HepG2 (cell line): Measurements from ENCODE around the gene FRMD1. TPM values are rescaled to one million over a fixed set of nuclear protein-coding genes. Genes with fewer than 3 reads are reported as not detected.

ENCODE experiments used
- ATAC-seq: fragments of 200-7000 bp; cut with Tn5 transposase; 3 replicates; pipeline ENCODE4 v1.9.1; 2020; ENCODE audit warnings: mild to moderate bottlenecking, moderate library complexity
- BruUV-seq: library from RNA; stranded (reverse); fragments of 400-500 nt; replicated peaks from 2 replicates; lab custom pipeline; 2021; lab: Mats Ljungman, UMichigan
- CTCF ChIA-PET: fragments of 300-600 bp; formaldehyde crosslinking; extraction: SDS; loops from one replicate; lab custom pipeline; 2021; ENCODE audit warnings: low total read pairs, inconsistent platforms, low intra/inter-chr PET ratio; lab: Yijun Ruan, JAX
- POLR2A ChIA-PET: fragments of 350-600 bp; sonication (Branson Sonifier 250); formaldehyde crosslinking; loops from one replicate; lab custom pipeline; 2020; ENCODE audit warnings: antibody characterized with exemption, inconsistent platforms; lab: Yijun Ruan, JAX
- DNase-seq: peaks from one replicate; pipeline ENCODE4 v3.0.0-alpha.2; 2015; ENCODE audit warnings: low spot score
- FAIRE-seq: peaks from 3 replicates; lab custom pipeline; 2011; peaks lifted over from hg19 to GRCh38; lab: Jason Lieb, UNC
- H2AFZ ChIP-seq: one replicate; pipeline ENCODE4 v1.6.1; 2011; ENCODE audit warnings: low read length, inconsistent platforms
- H3K27ac ChIP-seq: fragments of 300-600 bp; 3 replicates; pipeline ENCODE4 v1.8.0; 2011; ENCODE audit warnings: mixed run types, mild to moderate bottlenecking, mixed read lengths, low read length, inconsistent platforms; ENCODE audit not compliant: insufficient read depth; ENCODE audit errors: extremely low read length
- H3K27me3 ChIP-seq, 2 experiments: fragments of 200-600 bp in 1 of 2; 2 replicates in 1 of 2; 3 replicates in 1 of 2; pipeline versions ENCODE4 v1.6.0 to v1.8.0; 2011; ENCODE audit warnings: low read length in 2 of 2, mild to moderate bottlenecking in 2 of 2, moderate library complexity in 2 of 2, inconsistent platforms in 1 of 2; ENCODE audit not compliant: insufficient read depth in 2 of 2, control insufficient read depth in 1 of 2
- H3K36me3 ChIP-seq, 2 experiments: fragments of 200-600 bp in 1 of 2; replicated peaks in 1 of 2; 2 replicates in 1 of 2; 3 replicates in 1 of 2; pipeline versions ENCODE4 v1.5.1 to v1.8.0; 2011; ENCODE audit warnings: low read length in 2 of 2, inconsistent platforms in 1 of 2; ENCODE audit not compliant: insufficient read depth in 2 of 2, control insufficient read depth in 1 of 2
- H3K4me1 ChIP-seq: 2 replicates; pipeline ENCODE4 v1.5.1; 2012; ENCODE audit warnings: low read length, inconsistent platforms; ENCODE audit not compliant: insufficient read depth
- H3K4me2 ChIP-seq: 2 replicates; pipeline ENCODE4 v1.6.0; 2011; ENCODE audit warnings: low read depth, low read length, inconsistent platforms
- H3K4me3 ChIP-seq, 3 experiments: fragments of 200-600 bp in 1 of 3; sonication (generic), shearing (Covaris generic) in 1 of 3; replicated peaks in 1 of 3; 2 replicates each; pipeline ENCODE4 v1.5.1; 2011 to 2016; ENCODE audit warnings: low read length in 3 of 3, inconsistent platforms in 2 of 3, low read depth in 2 of 3, mild to moderate bottlenecking in 2 of 3, control low read depth in 1 of 3, mixed read lengths in 1 of 3; ENCODE audit not compliant: insufficient read depth in 1 of 3
- H3K79me2 ChIP-seq: one replicate; pipeline ENCODE4 v1.6.1; 2011; ENCODE audit warnings: low read length, inconsistent platforms; ENCODE audit not compliant: insufficient read depth
- H3K9ac ChIP-seq: 2 replicates; pipeline ENCODE4 v1.6.0; 2011; ENCODE audit warnings: mild to moderate bottlenecking, low read depth, low read length, inconsistent platforms; ENCODE audit not compliant: insufficient read depth
- H3K9me3 ChIP-seq: 2 replicates; pipeline ENCODE4 v1.5.1; 2012; ENCODE audit warnings: mild to moderate bottlenecking, low read length
- H4K20me1 ChIP-seq: 2 replicates; pipeline ENCODE4 v1.6.0; 2011; ENCODE audit warnings: inconsistent platforms, mild to moderate bottlenecking, low read length, moderate library complexity; ENCODE audit not compliant: insufficient read depth
- ETV5 ChIP-seq: IDR thresholded peaks from 2 replicates; pipeline ENCODE4 v1.6.1; 2018; ENCODE audit warnings: missing biosample characterization, missing genetic modification reagents, inconsistent platforms, borderline replicate concordance
- KLF9 ChIP-seq: IDR thresholded peaks from 2 replicates; pipeline ENCODE4 v1.6.1; 2016; ENCODE audit warnings: low read depth
- MTF2 ChIP-seq: sonication (generic); formaldehyde crosslinking; IDR thresholded peaks from 2 replicates; pipeline ENCODE4 v1.5.0; 2020; ENCODE audit warnings: missing genetic modification reagents, borderline replicate concordance
- NFKB2 ChIP-seq: sonication (generic); formaldehyde crosslinking; IDR thresholded peaks from 2 replicates; pipeline ENCODE4 v1.4.0; 2020; ENCODE audit warnings: missing genetic modification reagents, borderline replicate concordance
- NFYB ChIP-seq: sonication (generic); formaldehyde crosslinking; IDR thresholded peaks from 2 replicates; pipeline ENCODE4 v1.4.0; 2020; ENCODE audit warnings: missing genetic modification reagents
- RNF2 ChIP-seq: fragments of 450-650 bp; conservative IDR thresholded peaks from 2 replicates; pipeline ENCODE4 v1.6.1; 2016; ENCODE audit warnings: low read depth
- SMYD3 ChIP-seq: sonication (generic); formaldehyde crosslinking; IDR thresholded peaks from 2 replicates; pipeline ENCODE4 v1.8.1; 2023; ENCODE audit warnings: mild to moderate bottlenecking, missing genetic modification reagents
- ZNF530 ChIP-seq: sonication (generic); formaldehyde crosslinking; IDR thresholded peaks from 2 replicates; pipeline ENCODE4 v1.5.0; 2020; ENCODE audit warnings: low read depth, mild to moderate bottlenecking, missing genetic modification reagents
- ZNF558 ChIP-seq: sonication (generic); formaldehyde crosslinking; IDR thresholded peaks from 2 replicates; pipeline ENCODE4 v1.9.0; 2022; ENCODE audit warnings: mild to moderate bottlenecking, missing genetic modification reagents, borderline replicate concordance
- ZNF83 ChIP-seq: sonication (generic); formaldehyde crosslinking; IDR thresholded peaks from 2 replicates; pipeline ENCODE4 v1.4.0; 2020; ENCODE audit warnings: missing genetic modification reagents, mild to moderate bottlenecking, borderline replicate concordance
- WGBS: methylation state at CpG from one replicate; pipeline ENCODE4 v1.1.6; 2017; ENCODE audit warnings: low lambda C conversion rate; 5-methylcytosine and 5-hydroxymethylcytosine counted together
- in situ Hi-C: cut with HindIII; loops from 2 replicates; pipeline ENCODE4 v1.10.0; 2017; ENCODE audit warnings: low pct_unique_long_range_greater_than_20kb; ENCODE audit not compliant: extremely low pct_ligation_motif_present
- intact Hi-C: fragments of 100-400 bp; cut with micrococcal nuclease; formaldehyde crosslinking; loops from one replicate; pipeline ENCODE4 v1.10.0; 2022; ENCODE audit not compliant: unreplicated experiment
- polyA plus RNA-seq, 8 experiments: library from polyadenylated mRNA; depleted of rRNA in 3 of 8; stranded (reverse) in 7 of 8; unstranded in 1 of 8; fragments of >200 nt; fragmentation: Illumina TruSeq in 4 of 8; extraction: Trizol in 4 of 8; gene quantifications; 2 replicates each; pipeline versions ENCODE4 v1.2.1 to v1.2.3, GENCODE V29; 2011 to 2016; ENCODE audit warnings: low read depth in 4 of 8, missing spikeins in 1 of 8, mixed read lengths in 1 of 8; ENCODE audit not compliant: insufficient read depth in 1 of 8
- total RNA-seq, 5 experiments: library from RNA; depleted of rRNA; stranded (reverse); fragments of >200 nt; fragmentation: Illumina TruSeq; extraction: Trizol; gene quantifications; 2 replicates each; pipeline ENCODE4 v1.2.3, GENCODE V29; 2016; ENCODE audit warnings: low read depth in 1 of 5
- TF ChIP-seq, protein P1 (sequence below): sonication (generic); formaldehyde crosslinking; IDR thresholded peaks from 2 replicates; pipeline ENCODE4 v1.4.0; 2020; ENCODE audit warnings: missing genetic modification reagents
- TF ChIP-seq, protein P2 (sequence below): sonication (generic); formaldehyde crosslinking; IDR thresholded peaks from 2 replicates; pipeline ENCODE4 v1.4.0; 2020; ENCODE audit warnings: missing genetic modification reagents
- TF ChIP-seq, protein P3 (sequence below): sonication (generic); formaldehyde crosslinking; IDR thresholded peaks from 2 replicates; pipeline ENCODE4 v1.4.0; 2020; ENCODE audit warnings: low read depth, mild to moderate bottlenecking, missing genetic modification reagents

FRMD1 gene
- total and polyA plus RNA-seq, 2 of the 13 experiments (the other 11 are each of a cell fraction or from before 2014, with no cell fraction given) = 0.01 TPM; not detected in 1

DNA sequence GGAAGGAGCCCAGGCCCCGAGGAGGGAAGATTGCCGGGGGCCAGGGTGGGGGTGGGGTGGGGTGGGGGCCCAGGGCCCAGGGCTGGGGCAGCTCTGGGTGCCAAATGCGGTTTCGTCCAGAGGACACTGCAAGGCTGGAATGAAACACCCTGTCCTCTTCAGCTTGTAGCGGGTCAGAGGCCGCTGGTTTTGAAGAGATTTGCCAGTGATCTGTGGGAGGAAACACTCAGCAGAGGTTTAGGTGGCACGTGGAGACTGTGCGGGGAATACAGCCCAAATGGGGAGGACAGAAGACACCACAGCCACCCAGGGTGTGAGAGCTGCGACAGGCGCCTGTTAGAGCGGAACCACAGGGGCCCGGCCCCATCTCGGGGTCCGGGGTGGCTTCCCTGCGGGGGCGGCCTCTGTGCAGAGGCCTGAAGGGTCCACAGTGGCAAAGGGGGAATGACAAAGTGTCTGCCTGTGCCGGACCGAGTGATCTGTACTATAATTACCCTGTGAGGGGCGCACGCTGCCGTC lies 29.2 kb downstream of the FRMD1 start:
- H3K4me1 ChIP-seq = 0 out of 2 replicates have a peak, but pooled peaks cover 7% of the 10 kb centered on the region
- no peak for ATAC-seq
- BruUV-seq = no TSS peak
- no peaks in the 10 kb centered on the region for H3K79me2 ChIP-seq
- H3K9ac ChIP-seq = no peak overlapping the region
- DNase-seq = no peak
- no peak for TF ChIP-seq SMYD3 (CRISPR knock-in tag)
- TF ChIP-seq ZNF530 (CRISPR knock-in tag) = no peak
- TF ChIP-seq ETV5 (CRISPR knock-in tag) = no peak
- TF ChIP-seq, protein P1, sequence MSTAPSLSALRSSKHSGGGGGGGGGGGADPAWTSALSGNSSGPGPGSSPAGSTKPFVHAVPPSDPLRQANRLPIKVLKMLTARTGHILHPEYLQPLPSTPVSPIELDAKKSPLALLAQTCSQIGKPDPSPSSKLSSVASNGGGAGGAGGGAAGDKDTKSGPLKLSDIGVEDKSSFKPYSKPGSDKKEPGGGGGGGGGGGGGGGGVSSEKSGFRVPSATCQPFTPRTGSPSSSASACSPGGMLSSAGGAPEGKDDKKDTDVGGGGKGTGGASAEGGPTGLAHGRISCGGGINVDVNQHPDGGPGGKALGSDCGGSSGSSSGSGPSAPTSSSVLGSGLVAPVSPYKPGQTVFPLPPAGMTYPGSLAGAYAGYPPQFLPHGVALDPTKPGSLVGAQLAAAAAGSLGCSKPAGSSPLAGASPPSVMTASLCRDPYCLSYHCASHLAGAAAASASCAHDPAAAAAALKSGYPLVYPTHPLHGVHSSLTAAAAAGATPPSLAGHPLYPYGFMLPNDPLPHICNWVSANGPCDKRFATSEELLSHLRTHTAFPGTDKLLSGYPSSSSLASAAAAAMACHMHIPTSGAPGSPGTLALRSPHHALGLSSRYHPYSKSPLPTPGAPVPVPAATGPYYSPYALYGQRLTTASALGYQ (CRISPR knock-in tag) = no peak
- no peak for TF ChIP-seq KLF9 (CRISPR knock-in tag)
- TF ChIP-seq MTF2 (CRISPR knock-in tag) = no peak
- no peaks in the 10 kb centered on the region for H3K9me3 ChIP-seq
- peaks cover 12 to 72% of the 10 kb centered on the region in 2 experiments for H3K27me3 ChIP-seq
- 49% methylated on average over 13 of the region's 21 CpGs for WGBS
- no peak overlapping the region for H3K4me3 ChIP-seq
- in situ Hi-C loops (loop anchor here (10.0 kb wide), 1 partner anchor 85 kb away; no protein-coding TSS in a partner anchor), intact Hi-C loops (no loop called here)
- no peaks in the 10 kb centered on the region for H4K20me1 ChIP-seq
- H3K36me3 ChIP-seq = no peaks in the 10 kb centered on the region
- POLR2A ChIA-PET = no interaction called here
- no peak overlapping the region for H3K27ac ChIP-seq
- H2AFZ ChIP-seq = no peak overlapping the region
- FAIRE-seq = no peak
- CTCF ChIA-PET = no interaction called here
- no peak overlapping the region for H3K4me2 ChIP-seq

DNA sequence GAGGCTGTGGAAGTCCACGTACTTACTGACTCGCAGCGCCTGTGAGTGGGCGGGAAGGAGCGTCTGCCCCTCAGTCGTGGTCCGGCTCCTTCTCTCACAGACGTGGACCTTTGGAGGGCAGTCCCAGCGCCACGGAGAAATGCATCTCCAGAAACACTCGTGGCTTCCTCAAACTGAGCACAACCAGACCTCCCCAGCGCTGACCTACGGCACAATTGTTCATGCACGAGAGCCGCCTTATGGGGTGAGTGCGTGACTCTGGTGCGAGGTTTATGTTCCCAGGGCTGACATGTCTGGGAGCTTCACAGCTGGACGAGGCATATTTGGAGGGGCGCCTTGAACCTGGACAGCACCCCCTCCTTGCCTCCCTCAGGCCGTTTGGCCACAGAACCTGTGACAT lies 29.7 kb downstream of the FRMD1 start:
- peaks cover 10 to 67% of the 10 kb centered on the region in 2 experiments for H3K27me3 ChIP-seq
- 51% methylated on average over 18 of the region's 20 CpGs for whole genome bisulfite sequencing
- H3K9ac ChIP-seq = no peak overlapping the region
- CTCF ChIA-PET = no interaction called here
- H3K9me3 ChIP-seq = no peaks in the 10 kb centered on the region
- POLR2A ChIA-PET = no interaction called here
- H2AFZ ChIP-seq = no peak overlapping the region
- FAIRE-seq (no peak), ATAC-seq (no peak), DNase-seq (no peak)
- no peaks in the 10 kb centered on the region for H3K36me3 ChIP-seq
- H4K20me1 ChIP-seq = no peaks in the 10 kb centered on the region
- H3K4me3 ChIP-seq = no peak overlapping the region
- no peak overlapping the region for H3K4me2 ChIP-seq
- H3K79me2 ChIP-seq = no peaks in the 10 kb centered on the region
- intact Hi-C loops (no loop called here), in situ Hi-C loops (no loop called here)
- H3K4me1 ChIP-seq = 0 out of 2 replicates have a peak, but pooled peaks cover 7% of the 10 kb centered on the region
- BruUV-seq = no TSS peak
- no peak overlapping the region for H3K27ac ChIP-seq
- no peak for TF ChIP-seq NFKB2 (CRISPR knock-in tag)
- no peak for TF ChIP-seq ZNF558 (CRISPR knock-in tag)
- TF ChIP-seq, protein P2, sequence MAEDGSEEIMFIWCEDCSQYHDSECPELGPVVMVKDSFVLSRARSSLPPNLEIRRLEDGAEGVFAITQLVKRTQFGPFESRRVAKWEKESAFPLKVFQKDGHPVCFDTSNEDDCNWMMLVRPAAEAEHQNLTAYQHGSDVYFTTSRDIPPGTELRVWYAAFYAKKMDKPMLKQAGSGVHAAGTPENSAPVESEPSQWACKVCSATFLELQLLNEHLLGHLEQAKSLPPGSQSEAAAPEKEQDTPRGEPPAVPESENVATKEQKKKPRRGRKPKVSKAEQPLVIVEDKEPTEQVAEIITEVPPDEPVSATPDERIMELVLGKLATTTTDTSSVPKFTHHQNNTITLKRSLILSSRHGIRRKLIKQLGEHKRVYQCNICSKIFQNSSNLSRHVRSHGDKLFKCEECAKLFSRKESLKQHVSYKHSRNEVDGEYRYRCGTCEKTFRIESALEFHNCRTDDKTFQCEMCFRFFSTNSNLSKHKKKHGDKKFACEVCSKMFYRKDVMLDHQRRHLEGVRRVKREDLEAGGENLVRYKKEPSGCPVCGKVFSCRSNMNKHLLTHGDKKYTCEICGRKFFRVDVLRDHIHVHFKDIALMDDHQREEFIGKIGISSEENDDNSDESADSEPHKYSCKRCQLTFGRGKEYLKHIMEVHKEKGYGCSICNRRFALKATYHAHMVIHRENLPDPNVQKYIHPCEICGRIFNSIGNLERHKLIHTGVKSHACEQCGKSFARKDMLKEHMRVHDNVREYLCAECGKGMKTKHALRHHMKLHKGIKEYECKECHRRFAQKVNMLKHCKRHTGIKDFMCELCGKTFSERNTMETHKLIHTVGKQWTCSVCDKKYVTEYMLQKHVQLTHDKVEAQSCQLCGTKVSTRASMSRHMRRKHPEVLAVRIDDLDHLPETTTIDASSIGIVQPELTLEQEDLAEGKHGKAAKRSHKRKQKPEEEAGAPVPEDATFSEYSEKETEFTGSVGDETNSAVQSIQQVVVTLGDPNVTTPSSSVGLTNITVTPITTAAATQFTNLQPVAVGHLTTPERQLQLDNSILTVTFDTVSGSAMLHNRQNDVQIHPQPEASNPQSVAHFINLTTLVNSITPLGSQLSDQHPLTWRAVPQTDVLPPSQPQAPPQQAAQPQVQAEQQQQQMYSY (CRISPR knock-in tag) = no peak
- no peak for TF ChIP-seq ZNF83 (CRISPR knock-in tag)
- TF ChIP-seq NFYB (CRISPR knock-in tag) = no peak
- TF ChIP-seq RNF2 = no peak
- TF ChIP-seq, protein P3, sequence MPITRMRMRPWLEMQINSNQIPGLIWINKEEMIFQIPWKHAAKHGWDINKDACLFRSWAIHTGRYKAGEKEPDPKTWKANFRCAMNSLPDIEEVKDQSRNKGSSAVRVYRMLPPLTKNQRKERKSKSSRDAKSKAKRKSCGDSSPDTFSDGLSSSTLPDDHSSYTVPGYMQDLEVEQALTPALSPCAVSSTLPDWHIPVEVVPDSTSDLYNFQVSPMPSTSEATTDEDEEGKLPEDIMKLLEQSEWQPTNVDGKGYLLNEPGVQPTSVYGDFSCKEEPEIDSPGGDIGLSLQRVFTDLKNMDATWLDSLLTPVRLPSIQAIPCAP (CRISPR knock-in tag) = no peak
